ENCODE results near the gene FBXL4.

The FBXL4 gene
- long read RNA-seq, full-length matches to known transcripts, result 46 of 141 reads
- long read RNA-seq, partial matches to known transcripts, result 25 of 141 reads
- long read RNA-seq, other reads (novel, unspliced or antisense), result 70 of 141 reads

GRCh38 chr6:98947411-98948292 is at the start of gene FBXL4:
Gene FBXL4, minus strand, starts transcription at chr6:98947946. Its CDS starts 20,958 bp downstream, at chr6:98926988.
- H3K4me3 ChIP-seq (replicated peaks; ENCODE audit: insufficient read depth, low read length), result peak within 1 kb of the TSS; percentile 71
- H3K27ac ChIP-seq (replicated peaks), result peak within 1 kb of the TSS; percentile 94
- peak; percentile 52 to 80 for DNase-seq (ENCODE audit: low read depth in 1 of 2, low spot score in 1 of 2)
- no peaks in the 10 kb centered on the region for H3K27me3 ChIP-seq (ENCODE audit: insufficient read depth, poor library complexity, severe bottlenecking)
- TF ChIP-seq, protein P1, sequence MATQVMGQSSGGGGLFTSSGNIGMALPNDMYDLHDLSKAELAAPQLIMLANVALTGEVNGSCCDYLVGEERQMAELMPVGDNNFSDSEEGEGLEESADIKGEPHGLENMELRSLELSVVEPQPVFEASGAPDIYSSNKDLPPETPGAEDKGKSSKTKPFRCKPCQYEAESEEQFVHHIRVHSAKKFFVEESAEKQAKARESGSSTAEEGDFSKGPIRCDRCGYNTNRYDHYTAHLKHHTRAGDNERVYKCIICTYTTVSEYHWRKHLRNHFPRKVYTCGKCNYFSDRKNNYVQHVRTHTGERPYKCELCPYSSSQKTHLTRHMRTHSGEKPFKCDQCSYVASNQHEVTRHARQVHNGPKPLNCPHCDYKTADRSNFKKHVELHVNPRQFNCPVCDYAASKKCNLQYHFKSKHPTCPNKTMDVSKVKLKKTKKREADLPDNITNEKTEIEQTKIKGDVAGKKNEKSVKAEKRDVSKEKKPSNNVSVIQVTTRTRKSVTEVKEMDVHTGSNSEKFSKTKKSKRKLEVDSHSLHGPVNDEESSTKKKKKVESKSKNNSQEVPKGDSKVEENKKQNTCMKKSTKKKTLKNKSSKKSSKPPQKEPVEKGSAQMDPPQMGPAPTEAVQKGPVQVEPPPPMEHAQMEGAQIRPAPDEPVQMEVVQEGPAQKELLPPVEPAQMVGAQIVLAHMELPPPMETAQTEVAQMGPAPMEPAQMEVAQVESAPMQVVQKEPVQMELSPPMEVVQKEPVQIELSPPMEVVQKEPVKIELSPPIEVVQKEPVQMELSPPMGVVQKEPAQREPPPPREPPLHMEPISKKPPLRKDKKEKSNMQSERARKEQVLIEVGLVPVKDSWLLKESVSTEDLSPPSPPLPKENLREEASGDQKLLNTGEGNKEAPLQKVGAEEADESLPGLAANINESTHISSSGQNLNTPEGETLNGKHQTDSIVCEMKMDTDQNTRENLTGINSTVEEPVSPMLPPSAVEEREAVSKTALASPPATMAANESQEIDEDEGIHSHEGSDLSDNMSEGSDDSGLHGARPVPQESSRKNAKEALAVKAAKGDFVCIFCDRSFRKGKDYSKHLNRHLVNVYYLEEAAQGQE (IDR thresholded peaks at IDR 0.05; ENCODE audit: insufficient replicate concordance, low read depth), result no peak
- peak; percentile 78 for TF ChIP-seq POLR2AphosphoS5 (IDR thresholded peaks at IDR 0.05; ENCODE audit: low read depth)

GRCh38 chr6:98995116-98995515 is 47.4 kb upstream of the FBXL4 start:
- no peak for DNase-seq (ENCODE audit: low read depth in 1 of 2, low spot score in 1 of 2)
- Histone ChIP-seq H3K27me3 (ENCODE audit: insufficient read depth, poor library complexity, severe bottlenecking) (no peaks in the 10 kb centered on the region), H3K27ac (replicated peaks) (no peak overlapping the region), H3K4me3 (replicated peaks; ENCODE audit: insufficient read depth, low read length) (no peak overlapping the region)
- TF ChIP-seq, protein P2, sequence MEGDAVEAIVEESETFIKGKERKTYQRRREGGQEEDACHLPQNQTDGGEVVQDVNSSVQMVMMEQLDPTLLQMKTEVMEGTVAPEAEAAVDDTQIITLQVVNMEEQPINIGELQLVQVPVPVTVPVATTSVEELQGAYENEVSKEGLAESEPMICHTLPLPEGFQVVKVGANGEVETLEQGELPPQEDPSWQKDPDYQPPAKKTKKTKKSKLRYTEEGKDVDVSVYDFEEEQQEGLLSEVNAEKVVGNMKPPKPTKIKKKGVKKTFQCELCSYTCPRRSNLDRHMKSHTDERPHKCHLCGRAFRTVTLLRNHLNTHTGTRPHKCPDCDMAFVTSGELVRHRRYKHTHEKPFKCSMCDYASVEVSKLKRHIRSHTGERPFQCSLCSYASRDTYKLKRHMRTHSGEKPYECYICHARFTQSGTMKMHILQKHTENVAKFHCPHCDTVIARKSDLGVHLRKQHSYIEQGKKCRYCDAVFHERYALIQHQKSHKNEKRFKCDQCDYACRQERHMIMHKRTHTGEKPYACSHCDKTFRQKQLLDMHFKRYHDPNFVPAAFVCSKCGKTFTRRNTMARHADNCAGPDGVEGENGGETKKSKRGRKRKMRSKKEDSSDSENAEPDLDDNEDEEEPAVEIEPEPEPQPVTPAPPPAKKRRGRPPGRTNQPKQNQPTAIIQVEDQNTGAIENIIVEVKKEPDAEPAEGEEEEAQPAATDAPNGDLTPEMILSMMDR (IDR thresholded peaks at IDR 0.05; ENCODE audit: insufficient read depth, low read length), result no peak
- no peak for TF ChIP-seq SPI1 (IDR thresholded peaks at IDR 0.05; ENCODE audit: borderline replicate concordance, low read depth)
- TF ChIP-seq, protein P1 (IDR thresholded peaks at IDR 0.05; ENCODE audit: insufficient replicate concordance, low read depth), result no peak
- TF ChIP-seq GABPA (IDR thresholded peaks at IDR 0.05; ENCODE audit: low read depth), result no peak
- TF ChIP-seq POLR2AphosphoS5 (IDR thresholded peaks at IDR 0.05; ENCODE audit: low read depth), result no peak

DNA sequence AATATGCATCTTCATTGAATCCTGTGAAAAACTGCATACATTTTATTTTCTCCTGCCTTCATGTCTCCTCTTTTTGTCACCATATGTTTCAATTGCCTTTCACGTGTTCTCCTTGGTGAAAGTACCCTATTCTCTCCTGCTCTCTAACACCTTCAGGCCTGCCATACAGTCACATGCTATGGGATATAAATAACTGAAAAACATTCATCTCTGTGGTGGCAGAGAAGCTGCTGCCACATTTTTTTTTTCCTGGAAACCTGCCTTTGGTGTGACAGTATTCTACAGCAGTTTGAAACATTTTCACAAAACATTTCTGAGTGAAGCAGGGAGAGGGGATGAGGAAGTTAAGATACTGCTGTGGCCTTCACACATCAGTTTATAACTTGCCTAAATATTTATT is 44.8 kb upstream of the FBXL4 start:
- Histone ChIP-seq H3K27me3 (ENCODE audit: insufficient read depth, poor library complexity, severe bottlenecking) (no peaks in the 10 kb centered on the region), H3K4me3 (replicated peaks; ENCODE audit: insufficient read depth, low read length) (no peak overlapping the region), H3K27ac (replicated peaks) (no peak overlapping the region)
- TF ChIP-seq GABPA (IDR thresholded peaks at IDR 0.05; ENCODE audit: low read depth) (no peak), POLR2AphosphoS5 (IDR thresholded peaks at IDR 0.05; ENCODE audit: low read depth) (no peak), SPI1 (IDR thresholded peaks at IDR 0.05; ENCODE audit: borderline replicate concordance, low read depth) (no peak)
- TF ChIP-seq, protein P2 (IDR thresholded peaks at IDR 0.05; ENCODE audit: insufficient read depth, low read length), result no peak
- TF ChIP-seq, protein P1 (IDR thresholded peaks at IDR 0.05; ENCODE audit: insufficient replicate concordance, low read depth), result no peak
- no peak for DNase-seq (ENCODE audit: low read depth in 1 of 2, low spot score in 1 of 2)

Data from HL-60 (cell line).